Measurements from ENCODE around the gene ANAPC7. TPM values are rescaled to one million over a fixed set of nuclear protein-coding genes. Genes with fewer than 3 reads are reported as not detected.
A peak's percentile ranks its signal among the peaks of the same experiment; 100 is the strongest.

Gene ANAPC7
- 10 to 100 TPM; 22.1 to 40.1 TPM for total RNA-seq

DNA sequence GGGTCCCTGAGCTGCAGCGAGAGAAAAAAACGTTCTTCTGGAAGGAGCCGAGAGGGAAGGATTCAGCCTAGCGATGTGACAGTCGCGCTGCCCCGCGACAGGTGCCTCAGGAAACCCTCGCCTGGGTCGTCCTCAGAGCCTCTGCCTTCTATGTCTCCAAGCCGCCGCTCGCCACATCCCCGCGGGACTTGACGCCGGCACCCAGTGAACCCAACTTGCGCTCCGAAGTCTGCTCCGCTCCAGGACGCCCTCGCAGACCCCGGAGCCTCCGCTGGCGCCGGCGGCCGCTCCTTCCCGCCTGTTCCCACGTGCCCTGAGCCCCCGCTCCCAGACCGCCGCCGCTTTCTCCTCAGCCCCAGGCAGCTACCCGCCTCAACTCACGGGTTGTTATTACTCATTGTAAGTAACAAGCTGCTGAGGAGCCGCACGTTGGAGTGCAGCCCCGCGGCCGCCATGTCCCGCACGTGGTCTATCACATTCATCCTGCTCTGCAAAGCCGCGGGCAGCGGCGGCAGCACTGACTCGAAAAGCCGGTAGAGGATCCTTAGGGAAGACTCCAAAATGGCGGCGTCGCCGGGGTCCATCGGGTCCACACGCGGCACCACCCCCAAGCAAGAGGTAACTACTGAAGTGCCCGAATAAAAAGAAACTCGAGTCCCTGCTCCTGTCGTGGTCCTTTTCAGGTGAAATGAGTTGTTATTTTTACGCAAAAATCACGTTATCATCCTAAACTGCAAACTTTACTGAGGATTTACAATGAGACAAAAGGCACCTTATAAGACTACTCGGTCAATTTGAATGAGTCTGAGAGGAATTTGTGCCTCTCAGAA lies at the start of gene ANAPC7:
ANAPC7 (minus strand) TSS at position 563 of the 830 bp plus-strand sequence; CDS start at position 482, 81 bp downstream.
- intact Hi-C loops (cut with DNase I), result no loop called here
- H3K9ac ChIP-seq (ENCODE audit: low read depth in 2 of 2, low read length in 2 of 2), result peak within 1 kb of the TSS; percentile 72 to 90
- no peaks in the 10 kb centered on the region for H3K9me3 ChIP-seq
- H3K4me1 ChIP-seq, result peaks cover 7% of the 10 kb centered on the region
- peak within 1 kb of the TSS; percentile 99 for H3K4me3 ChIP-seq
- H3K36me3 ChIP-seq, result no peaks in the 10 kb centered on the region
- H3K27me3 ChIP-seq, result no peaks in the 10 kb centered on the region
- TF ChIP-seq CTCF (IDR thresholded peaks at IDR 0.05), result no peak
- peak; percentile 93 for DNase-seq
- H3K27ac ChIP-seq, result peak within 1 kb of the TSS; percentile 91

DNA sequence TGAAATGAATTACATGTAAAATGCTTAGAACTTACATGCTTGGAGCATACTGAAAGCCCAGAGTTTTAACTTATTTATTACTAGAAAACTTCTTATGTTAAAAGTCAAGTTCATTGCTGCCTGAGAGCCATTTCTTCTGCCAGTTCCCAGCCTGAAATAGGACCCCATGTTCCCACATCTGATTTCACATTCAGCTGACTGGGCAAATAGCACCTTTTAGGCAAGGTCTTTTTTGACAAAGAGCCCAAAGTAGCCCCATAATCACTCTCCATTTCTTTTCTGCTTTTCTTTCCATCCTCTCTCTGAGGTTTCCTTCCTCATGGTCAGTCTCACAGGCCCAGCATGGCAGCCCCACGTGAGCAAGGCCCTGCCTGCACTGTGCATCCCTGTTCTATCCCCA lies 47.8 kb upstream of the ANAPC7 start:
- no peaks in the 10 kb centered on the region for H3K36me3 ChIP-seq
- TF ChIP-seq CTCF (IDR thresholded peaks at IDR 0.05), result no peak
- no peak overlapping the region for H3K9ac ChIP-seq (ENCODE audit: low read depth in 2 of 2, low read length in 2 of 2)
- no peak for DNase-seq
- peaks cover 3% of the 10 kb centered on the region for H3K4me1 ChIP-seq
- H3K4me3 ChIP-seq, result no peak overlapping the region
- no peak overlapping the region for H3K27ac ChIP-seq
- no peaks in the 10 kb centered on the region for H3K9me3 ChIP-seq
- intact Hi-C loops (cut with DNase I), result loop anchor here (5.0 kb wide), 1 partner anchor 151 kb away; no protein-coding TSS in a partner anchor
- no peaks in the 10 kb centered on the region for H3K27me3 ChIP-seq

DNA sequence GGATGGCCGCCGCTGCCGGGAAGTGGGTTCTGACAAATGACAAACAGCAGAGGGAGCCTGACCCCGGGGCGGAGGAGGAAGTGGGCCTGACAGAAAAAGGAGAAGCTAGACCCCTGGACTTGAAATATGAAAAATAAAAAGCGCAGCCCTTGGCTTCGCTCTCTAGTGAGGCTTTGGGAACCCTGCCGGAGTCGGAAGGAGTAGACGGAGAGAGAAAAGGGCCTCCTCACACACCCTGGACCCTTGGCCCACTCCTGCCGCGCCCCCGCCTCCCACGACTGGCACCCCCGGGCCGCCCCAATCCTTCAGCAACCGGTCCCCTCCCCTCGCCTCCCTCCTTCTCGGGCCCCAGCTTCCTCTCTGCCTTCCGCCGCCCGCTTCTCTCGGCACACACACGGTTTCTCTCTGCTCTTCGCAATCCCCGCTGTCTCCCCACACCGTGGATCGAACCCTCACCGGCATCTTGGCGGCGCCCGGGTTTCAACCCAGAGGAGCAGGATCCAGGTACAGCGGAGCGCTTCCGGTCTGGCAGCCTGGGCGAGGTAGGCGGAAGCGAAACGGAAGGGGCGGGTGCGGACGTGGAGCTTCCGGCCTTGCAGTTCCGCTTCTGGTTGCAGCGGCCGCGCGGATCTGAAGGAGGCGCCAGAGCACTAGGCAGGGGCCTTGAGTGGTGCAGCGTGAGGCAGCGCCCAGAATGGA lies 46.4 kb upstream of the ANAPC7 start, which contains the start of gene ARPC3:
ARPC3 (minus strand) TSS at position 539 of the 699 bp plus-strand sequence; CDS start at position 462, 77 bp downstream.
- Histone ChIP-seq H3K9me3 (no peaks in the 10 kb centered on the region), H3K36me3 (peaks cover 5% of the 10 kb centered on the region), H3K4me3 (peak within 1 kb of the TSS; percentile 68), H3K4me1 (peaks cover 3% of the 10 kb centered on the region), H3K9ac (ENCODE audit: low read depth in 2 of 2, low read length in 2 of 2) (peak within 1 kb of the TSS; percentile 96 to 97), H3K27me3 (no peaks in the 10 kb centered on the region), H3K27ac (peak within 1 kb of the TSS; percentile 89)
- peak; percentile 97 for DNase-seq
- peak; percentile 72 for TF ChIP-seq CTCF (IDR thresholded peaks at IDR 0.05)
- intact Hi-C loops (cut with DNase I), result loop anchor here (5.0 kb wide), 1 partner anchor 152 kb away; no protein-coding TSS in a partner anchor

DNA sequence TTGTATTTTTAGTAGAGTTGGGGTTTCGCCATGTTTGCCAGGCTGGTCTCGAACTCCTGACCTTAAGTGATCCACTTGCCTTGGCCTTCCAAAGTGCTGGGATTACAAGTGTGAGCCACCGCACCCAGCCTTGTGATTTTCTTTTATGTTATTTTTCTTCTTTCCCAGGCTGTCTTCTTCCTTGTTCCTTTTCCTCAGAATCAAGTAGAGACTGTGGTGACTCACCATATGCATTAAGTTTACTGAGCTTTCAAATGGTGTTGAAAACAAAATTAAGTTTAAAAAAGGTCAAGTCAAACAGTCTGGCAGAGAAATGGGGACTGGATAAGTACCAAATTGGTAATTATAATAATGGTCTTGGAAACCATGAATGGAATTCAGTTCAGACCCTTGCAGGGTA lies 40.9 kb upstream of the ANAPC7 start:
- Histone ChIP-seq H3K9me3 (no peaks in the 10 kb centered on the region), H3K4me1 (peaks cover 3% of the 10 kb centered on the region), H3K36me3 (peaks cover 12% of the 10 kb centered on the region), H3K9ac (ENCODE audit: low read depth in 2 of 2, low read length in 2 of 2) (no peak overlapping the region), H3K27me3 (no peaks in the 10 kb centered on the region), H3K27ac (no peak overlapping the region), H3K4me3 (no peak overlapping the region)
- no peak for TF ChIP-seq CTCF (IDR thresholded peaks at IDR 0.05)
- intact Hi-C loops (cut with DNase I), result no loop called here
- DNase-seq, result no peak

DNA sequence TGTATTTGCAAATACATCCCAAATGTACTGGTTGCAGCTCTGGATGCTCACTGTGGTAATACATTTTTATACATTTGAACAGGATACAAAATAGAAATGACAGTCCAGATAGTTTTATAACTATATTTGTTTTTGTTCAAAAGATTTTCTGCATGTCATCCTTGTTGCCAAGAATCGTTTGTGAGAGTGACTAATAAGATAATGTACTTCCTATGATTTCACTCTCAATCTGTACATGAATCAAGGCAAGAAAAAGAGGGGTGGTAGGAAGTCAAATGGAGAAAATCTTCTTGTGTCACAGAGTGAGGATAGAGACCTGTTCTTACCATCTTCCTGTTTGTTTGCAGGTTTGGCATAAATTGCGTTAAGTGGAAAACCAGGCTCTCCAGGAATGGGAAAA lies 32.7 kb upstream of the ANAPC7 start:
- Histone ChIP-seq H3K27me3 (no peaks in the 10 kb centered on the region), H3K9ac (ENCODE audit: low read depth in 2 of 2, low read length in 2 of 2) (no peak overlapping the region), H3K36me3 (peaks cover 14% of the 10 kb centered on the region), H3K9me3 (no peaks in the 10 kb centered on the region), H3K4me1 (no peaks in the 10 kb centered on the region), H3K4me3 (no peak overlapping the region), H3K27ac (no peak overlapping the region)
- no peak for DNase-seq
- intact Hi-C loops (cut with DNase I), result no loop called here
- no peak for TF ChIP-seq CTCF (IDR thresholded peaks at IDR 0.05)
